Endometrial microvascular endothelial cells (primary cell): Measurements from ENCODE around the gene PLXDC2. TPM values are rescaled to one million over a fixed set of nuclear protein-coding genes. Genes with fewer than 3 reads are reported as not detected.

Source experiments
- in situ Hi-C: cut with HindIII; loops from 2 replicates; pipeline ENCODE4 v1.10.0; 2017; ENCODE audit warnings: low sequenced_read_pairs, low pct_unique_long_range_greater_than_20kb; ENCODE audit errors: inconsistent ontology term
- total RNA-seq: library from RNA; depleted of rRNA; stranded (reverse); fragments of >200 nt; gene quantifications from one replicate; pipeline ENCODE4 v1.2.3, GENCODE V29; 2015; ENCODE audit errors: inconsistent ontology term

The PLXDC2 gene
- total RNA-seq, 1 donor from 2014 or later, result not detected

DNA sequence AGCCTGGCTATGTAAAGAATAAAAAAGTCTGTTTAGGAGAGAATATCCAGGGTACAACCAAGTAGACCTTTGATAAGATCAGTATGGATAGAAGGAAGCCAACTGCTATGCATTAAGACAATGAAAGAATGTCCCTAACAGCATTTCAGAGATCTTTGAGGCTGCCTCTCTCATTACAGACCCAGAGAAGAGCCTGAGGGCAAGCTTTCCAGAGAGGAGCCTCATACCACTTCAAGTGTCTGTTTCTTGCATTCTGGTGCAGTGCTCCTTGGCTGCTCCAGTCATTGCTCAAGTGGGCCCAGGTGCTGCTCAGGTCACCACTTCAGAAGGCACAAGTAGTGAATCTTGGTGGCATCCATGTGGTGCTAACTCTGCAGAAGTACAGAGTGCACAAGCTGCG is 514.0 kb downstream of the PLXDC2 start:
- in situ Hi-C loops, result no loop called here

DNA sequence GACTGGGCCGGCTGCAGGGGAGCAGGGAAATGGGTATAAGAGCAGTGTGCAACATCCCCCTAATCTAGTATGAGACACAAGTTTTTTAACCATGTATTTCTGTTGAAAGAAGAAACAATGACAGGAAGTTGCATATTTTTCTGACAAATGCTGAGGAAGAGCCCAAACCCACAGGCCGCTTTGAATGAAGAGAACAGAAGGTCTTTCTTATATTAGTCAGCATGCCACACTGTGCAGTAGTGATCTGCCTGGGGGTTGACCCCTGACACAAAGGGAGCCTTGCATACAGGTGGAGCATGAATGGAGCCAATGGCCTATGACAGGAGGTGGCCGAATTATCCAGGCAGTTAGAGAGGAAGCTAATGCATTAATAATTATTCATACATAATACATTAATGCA is 518.3 kb downstream of the PLXDC2 start:
- in situ Hi-C loops, result no loop called here
